Lower leg skin (tissue), 3 donors: ENCODE data around the gene RPL22.

Experiments
- POLR2A ChIP-seq, 2 donors: fragments of 450-650 bp; IDR thresholded peaks; one replicate each; pipeline ENCODE4 v1.6.1; 2016 to 2017; ENCODE audit warnings: antibody characterized with exemption in 2 of 2, mild to moderate bottlenecking in 1 of 2, moderate library complexity in 1 of 2
- TF ChIP-seq, protein P1 (sequence below), 3 donors: fragments of 450-650 bp; IDR thresholded peaks; one replicate each; pipeline ENCODE4 v1.5.1; 2016; ENCODE audit warnings: antibody characterized with exemption in 3 of 3, mild to moderate bottlenecking in 3 of 3, moderate library complexity in 2 of 3

DNA sequence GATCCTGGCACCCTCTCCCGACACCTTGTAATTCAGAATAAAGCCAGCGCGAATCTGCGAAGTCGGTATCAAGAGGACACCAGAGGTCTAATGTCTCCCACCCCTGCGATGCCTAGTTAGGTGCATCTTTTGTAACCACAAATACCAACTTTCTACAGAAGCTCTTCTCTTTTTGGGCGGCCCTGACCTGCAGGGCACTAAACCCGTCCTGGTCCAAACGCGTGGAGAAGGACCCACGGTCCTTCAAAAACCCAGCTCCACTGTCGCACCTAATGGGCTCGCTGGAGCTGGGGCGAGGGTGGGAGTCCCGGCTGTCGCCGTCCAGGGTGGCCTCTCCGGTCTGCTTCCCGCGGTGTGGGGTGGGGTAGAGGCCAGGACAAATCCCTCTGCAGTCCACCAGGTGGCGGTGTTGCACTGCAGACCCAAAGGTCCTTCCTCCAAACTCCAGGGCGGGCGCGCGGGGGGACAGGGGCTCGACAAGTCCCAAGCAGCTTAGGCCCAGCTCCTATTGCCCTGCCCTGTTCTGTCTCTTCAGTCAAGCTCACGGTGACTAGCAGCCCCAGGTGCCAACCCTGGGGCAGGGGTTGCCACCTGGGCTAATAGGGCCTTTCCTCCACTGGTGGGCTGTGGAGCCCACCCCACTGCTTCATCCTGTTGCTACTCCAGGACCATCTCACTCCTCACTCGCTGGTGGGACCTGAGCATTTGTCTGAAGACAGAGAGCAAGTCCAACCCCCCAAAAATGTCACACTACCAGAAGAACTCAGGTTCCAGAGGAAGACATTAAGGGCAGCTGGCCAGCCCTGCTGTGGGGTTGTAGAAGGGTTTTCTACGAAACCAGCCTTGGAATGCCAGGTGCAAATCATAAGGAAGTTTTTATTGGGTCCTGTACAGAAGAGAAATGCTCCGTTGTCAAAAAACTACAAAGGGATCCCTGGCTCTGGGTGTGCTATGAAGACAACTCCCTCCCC, 47.4 kb upstream of the RPL22 start:
- TF ChIP-seq, protein P1, sequence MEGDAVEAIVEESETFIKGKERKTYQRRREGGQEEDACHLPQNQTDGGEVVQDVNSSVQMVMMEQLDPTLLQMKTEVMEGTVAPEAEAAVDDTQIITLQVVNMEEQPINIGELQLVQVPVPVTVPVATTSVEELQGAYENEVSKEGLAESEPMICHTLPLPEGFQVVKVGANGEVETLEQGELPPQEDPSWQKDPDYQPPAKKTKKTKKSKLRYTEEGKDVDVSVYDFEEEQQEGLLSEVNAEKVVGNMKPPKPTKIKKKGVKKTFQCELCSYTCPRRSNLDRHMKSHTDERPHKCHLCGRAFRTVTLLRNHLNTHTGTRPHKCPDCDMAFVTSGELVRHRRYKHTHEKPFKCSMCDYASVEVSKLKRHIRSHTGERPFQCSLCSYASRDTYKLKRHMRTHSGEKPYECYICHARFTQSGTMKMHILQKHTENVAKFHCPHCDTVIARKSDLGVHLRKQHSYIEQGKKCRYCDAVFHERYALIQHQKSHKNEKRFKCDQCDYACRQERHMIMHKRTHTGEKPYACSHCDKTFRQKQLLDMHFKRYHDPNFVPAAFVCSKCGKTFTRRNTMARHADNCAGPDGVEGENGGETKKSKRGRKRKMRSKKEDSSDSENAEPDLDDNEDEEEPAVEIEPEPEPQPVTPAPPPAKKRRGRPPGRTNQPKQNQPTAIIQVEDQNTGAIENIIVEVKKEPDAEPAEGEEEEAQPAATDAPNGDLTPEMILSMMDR (IDR thresholded peaks at IDR 0.05): peak in 1 of 3 donors; percentile 82
- no peak for TF ChIP-seq POLR2A (IDR thresholded peaks at IDR 0.05)
